Activated CD8-positive, alpha-beta T cell treated with anti-CD3 and anti-CD28 coated beads for 36 hours (primary cell): Measurements from ENCODE around the gene RRAS. TPM values are rescaled to one million over a fixed set of nuclear protein-coding genes. Genes with fewer than 3 reads are reported as not detected.
"Not testable (repeated sequence)": the region's sequence is repeated elsewhere in the genome, so short reads cannot be mapped to it uniquely, and the experiment has no call there.

Experiments used
- ATAC-seq: fragments of 200-7000 bp; cut with Tn5 transposase; one replicate; pipeline ENCODE4 v1.10.0; 2021; ENCODE audit warnings: mild to moderate bottlenecking, moderate library complexity
- CTCF ChIA-PET: fragments of 350-600 bp; sonication (Branson Sonifier 250); formaldehyde crosslinking; loops from one replicate; lab custom pipeline; 2021; ENCODE audit warnings: antibody characterized with exemption; lab: Charles Lee
- POLR2A ChIA-PET: fragments of 350-600 bp; sonication (Branson Sonifier 250); formaldehyde crosslinking; loops from one replicate; lab custom pipeline; 2021; ENCODE audit warnings: antibody characterized with exemption; lab: Charles Lee
- DNase-seq: peaks from one replicate; pipeline ENCODE4 v3.0.0-alpha.2; 2020
- H3K27ac Mint-ChIP-seq: one replicate; pipeline ENCODE4 v1.8.0; 2021; ENCODE audit warnings: mild to moderate bottlenecking, mixed read lengths
- H3K27me3 Mint-ChIP-seq: one replicate; pipeline ENCODE4 v1.8.0; 2021; ENCODE audit warnings: mixed read lengths
- H3K36me3 Mint-ChIP-seq: one replicate; pipeline ENCODE4 v1.8.0; 2021; ENCODE audit warnings: low read depth, mixed read lengths
- H3K4me1 Mint-ChIP-seq: one replicate; pipeline ENCODE4 v1.8.0; 2021; ENCODE audit warnings: low read depth, mixed read lengths
- H3K4me3 Mint-ChIP-seq: one replicate; pipeline ENCODE4 v1.8.0; 2021; ENCODE audit warnings: mild to moderate bottlenecking, moderate library complexity, mixed read lengths
- H3K9me3 Mint-ChIP-seq: one replicate; pipeline ENCODE4 v1.8.0; 2021; ENCODE audit warnings: mixed read lengths
- intact Hi-C: fragments of 100-400 bp; cut with micrococcal nuclease; formaldehyde crosslinking; loops from one replicate; pipeline ENCODE4 v1.10.0; 2022
- total RNA-seq, 2 experiments: library from RNA; stranded (reverse); gene quantifications; one replicate each; pipeline ENCODE4 v1.2.3, GENCODE V29; 2021
- TF ChIP-seq, protein P1 (sequence below): fragments of 200-600 bp; IDR thresholded peaks from one replicate; pipeline ENCODE4 v1.8.0; 2022; ENCODE audit warnings: antibody characterized with exemption, mild to moderate bottlenecking

The RRAS gene
- total RNA-seq, 2 experiments from 2014 or later, result 6.3 to 7.1 TPM

DNA sequence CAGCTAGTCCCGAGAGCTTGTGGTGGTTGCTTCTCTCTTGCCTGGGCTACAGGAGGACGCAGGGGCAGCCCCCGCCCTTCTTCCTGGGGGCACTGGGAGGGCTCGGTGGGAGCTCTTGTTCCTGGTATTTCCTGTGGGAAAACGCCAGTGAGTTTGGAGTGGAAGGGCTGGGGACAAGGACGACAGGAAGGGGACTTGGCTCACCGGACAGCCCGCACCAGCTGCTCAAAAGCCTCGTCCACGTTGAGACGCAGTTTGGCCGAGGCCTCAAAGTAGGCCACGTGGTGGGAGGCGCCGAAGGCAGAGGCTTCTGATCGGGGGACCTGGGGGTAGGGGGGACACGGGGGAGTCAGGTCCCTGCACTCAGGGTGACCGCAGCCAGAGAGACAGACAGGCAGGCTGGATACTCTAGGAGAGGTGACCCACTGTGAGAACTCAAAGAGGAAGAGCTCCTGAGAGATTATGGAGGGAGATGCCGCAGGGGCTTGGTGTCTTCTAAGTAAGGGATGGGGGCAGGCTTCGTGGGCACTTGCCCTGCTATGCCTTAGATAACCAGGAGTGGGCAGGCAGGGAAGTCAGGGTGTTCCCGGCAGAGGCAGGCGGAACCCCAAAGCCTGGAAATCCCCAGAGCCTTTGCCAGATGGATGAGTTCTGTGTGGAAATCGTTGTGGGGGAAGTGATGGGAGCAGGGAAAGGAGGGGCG lies 4.3 kb downstream of the RRAS start:
- peaks cover 1% of the 10 kb centered on the region for H3K36me3 Mint-ChIP-seq
- H3K27me3 Mint-ChIP-seq, result no peaks in the 10 kb centered on the region
- DNase-seq (no peak), ATAC-seq (no peak)
- TF ChIP-seq, protein P1, sequence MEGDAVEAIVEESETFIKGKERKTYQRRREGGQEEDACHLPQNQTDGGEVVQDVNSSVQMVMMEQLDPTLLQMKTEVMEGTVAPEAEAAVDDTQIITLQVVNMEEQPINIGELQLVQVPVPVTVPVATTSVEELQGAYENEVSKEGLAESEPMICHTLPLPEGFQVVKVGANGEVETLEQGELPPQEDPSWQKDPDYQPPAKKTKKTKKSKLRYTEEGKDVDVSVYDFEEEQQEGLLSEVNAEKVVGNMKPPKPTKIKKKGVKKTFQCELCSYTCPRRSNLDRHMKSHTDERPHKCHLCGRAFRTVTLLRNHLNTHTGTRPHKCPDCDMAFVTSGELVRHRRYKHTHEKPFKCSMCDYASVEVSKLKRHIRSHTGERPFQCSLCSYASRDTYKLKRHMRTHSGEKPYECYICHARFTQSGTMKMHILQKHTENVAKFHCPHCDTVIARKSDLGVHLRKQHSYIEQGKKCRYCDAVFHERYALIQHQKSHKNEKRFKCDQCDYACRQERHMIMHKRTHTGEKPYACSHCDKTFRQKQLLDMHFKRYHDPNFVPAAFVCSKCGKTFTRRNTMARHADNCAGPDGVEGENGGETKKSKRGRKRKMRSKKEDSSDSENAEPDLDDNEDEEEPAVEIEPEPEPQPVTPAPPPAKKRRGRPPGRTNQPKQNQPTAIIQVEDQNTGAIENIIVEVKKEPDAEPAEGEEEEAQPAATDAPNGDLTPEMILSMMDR, result no peak
- ChIA-PET POLR2A (interaction anchor here (1.3 kb wide), 1 partner anchor 20 kb away, joined by 4 read pairs; no protein-coding TSS in a partner anchor), CTCF (no interaction called here)
- no peak overlapping the region for H3K27ac Mint-ChIP-seq
- intact Hi-C loops, result no loop called here
- peaks cover 17% of the 10 kb centered on the region for H3K4me1 Mint-ChIP-seq
- H3K9me3 Mint-ChIP-seq, result no peaks in the 10 kb centered on the region
- no peak overlapping the region for H3K4me3 Mint-ChIP-seq

- H3K4me1 Mint-ChIP-seq, DNase-seq, intact Hi-C loops, H3K27me3 Mint-ChIP-seq, H3K36me3 Mint-ChIP-seq, H3K4me3 Mint-ChIP-seq, H3K9me3 Mint-ChIP-seq, CTCF ChIA-PET, H3K27ac Mint-ChIP-seq, ATAC-seq: not testable (repeated sequence)
- POLR2A ChIA-PET, result interaction anchor here (1.1 kb wide), 1 partner anchor 9 kb away, joined by 3 read pairs; no protein-coding TSS in a partner anchor
Measured at GRCh38 chr19:49633273-49633672, 6.7 kb downstream of the RRAS start.

DNA sequence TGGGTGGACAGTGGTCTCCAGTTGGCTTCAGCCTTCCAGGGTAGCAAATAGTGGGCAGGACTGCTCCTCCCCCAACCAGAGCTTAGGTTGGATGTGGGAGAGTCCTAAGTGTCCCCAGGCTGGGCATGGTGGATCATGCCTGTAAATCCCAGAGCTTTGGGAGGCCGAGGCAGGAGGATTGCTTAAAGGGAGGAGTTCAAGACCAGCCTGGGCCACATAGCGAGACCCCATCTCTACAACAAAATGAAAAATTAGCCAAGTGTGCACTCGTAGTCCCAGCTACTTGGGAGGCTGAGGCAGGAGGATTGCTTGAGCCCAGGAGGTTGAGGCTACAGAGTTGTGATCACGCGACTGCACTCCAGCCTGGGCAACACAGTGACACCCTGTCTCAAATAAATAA lies 7.4 kb downstream of the RRAS start:
- H3K4me3 Mint-ChIP-seq, result no peak overlapping the region
- H3K4me1 Mint-ChIP-seq, result no peaks in the 10 kb centered on the region
- ChIA-PET CTCF (no interaction called here), POLR2A (interaction anchor here (1.1 kb wide), 1 partner anchor 8 kb away, joined by 3 read pairs; no protein-coding TSS in a partner anchor)
- DNase-seq (no peak), ATAC-seq (no peak)
- TF ChIP-seq, protein P1, result no peak
- H3K36me3 Mint-ChIP-seq, result peaks cover 6% of the 10 kb centered on the region
- H3K27me3 Mint-ChIP-seq, result no peaks in the 10 kb centered on the region
- intact Hi-C loops, result no loop called here
- H3K9me3 Mint-ChIP-seq, result no peaks in the 10 kb centered on the region
- no peak overlapping the region for H3K27ac Mint-ChIP-seq

DNA sequence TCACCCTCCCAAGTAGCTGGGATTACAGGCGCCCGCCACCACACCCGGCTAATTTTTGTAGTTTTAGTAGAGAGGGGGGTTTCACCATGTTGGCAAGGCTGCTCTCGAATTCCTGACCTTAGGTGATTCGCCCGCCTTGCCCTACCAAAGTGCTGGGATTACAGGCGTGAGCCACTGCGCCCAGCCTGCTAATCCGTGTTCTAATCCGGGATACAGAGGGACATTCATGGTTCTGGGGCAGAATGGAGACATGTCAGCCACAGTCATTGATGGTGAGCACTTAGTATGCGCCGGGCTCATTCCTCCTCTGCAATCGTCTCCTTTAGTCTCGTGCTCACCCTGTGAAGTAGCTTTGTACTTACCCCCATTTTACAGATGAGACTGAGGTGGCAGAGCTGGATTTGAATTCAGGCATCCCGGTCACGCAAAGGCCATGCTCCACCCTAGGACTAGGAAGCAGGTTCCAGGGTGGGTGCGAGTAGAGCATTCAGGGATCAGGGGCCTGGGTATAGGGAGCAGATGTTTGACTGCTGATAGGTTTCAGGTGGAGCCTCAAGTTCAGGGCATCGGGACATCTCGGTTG lies 8.2 kb downstream of the RRAS start:
- H3K4me1 Mint-ChIP-seq, result no peaks in the 10 kb centered on the region
- ChIA-PET CTCF (interaction anchor here (2.0 kb wide), 1 partner anchor 9 kb away, joined by 5 read pairs; the partner anchor contains the start of gene RRAS), POLR2A (interaction anchor here (1.2 kb wide), 1 partner anchor 67 kb away, joined by 3 read pairs; no protein-coding TSS in a partner anchor)
- no peaks in the 10 kb centered on the region for H3K27me3 Mint-ChIP-seq
- intact Hi-C loops, result no loop called here
- no peak for ATAC-seq
- H3K9me3 Mint-ChIP-seq, result no peaks in the 10 kb centered on the region
- TF ChIP-seq, protein P1, result no peak
- DNase-seq, result no peak
- H3K4me3 Mint-ChIP-seq, result no peak overlapping the region
- H3K27ac Mint-ChIP-seq, result no peak overlapping the region
- H3K36me3 Mint-ChIP-seq, result peaks cover 11% of the 10 kb centered on the region

GRCh38 chr19:49631014-49631588 lies 8.8 kb downstream of the RRAS start:
- H3K4me1 Mint-ChIP-seq, result no peaks in the 10 kb centered on the region
- intact Hi-C loops, result no loop called here
- ATAC-seq (no peak), DNase-seq (no peak)
- TF ChIP-seq, protein P1, result no peak
- ChIA-PET CTCF (interaction anchor here (2.0 kb wide), 1 partner anchor 9 kb away, joined by 5 read pairs; the partner anchor contains the start of gene RRAS), POLR2A (interaction anchor here (1.2 kb wide), 1 partner anchor 67 kb away, joined by 3 read pairs; no protein-coding TSS in a partner anchor)
- peaks cover 11% of the 10 kb centered on the region for H3K36me3 Mint-ChIP-seq
- H3K27ac Mint-ChIP-seq, result no peak overlapping the region
- H3K4me3 Mint-ChIP-seq, result no peak overlapping the region
- H3K27me3 Mint-ChIP-seq, result no peaks in the 10 kb centered on the region
- no peaks in the 10 kb centered on the region for H3K9me3 Mint-ChIP-seq
